A549 (cell line): Measurements from ENCODE around the gene GNG7.

Experiments
- CTCF ChIP-seq: fragments of >200 bp; sonication (Bioruptor Twin); formaldehyde crosslinking; IDR thresholded peaks from 3 replicates; pipeline ENCODE4 v1.5.1; 2016
- ELK1 ChIP-seq: fragments of 150-350 bp; IDR thresholded peaks from 2 replicates; pipeline ENCODE4 v1.6.1; 2014; ENCODE audit warnings: low read depth, mild to moderate bottlenecking, low read length
- EP300 ChIP-seq, 2 experiments: fragments of >200 bp; sonication (Bioruptor Twin); formaldehyde crosslinking; IDR thresholded peaks; 2 replicates in 1 of 2; 3 replicates in 1 of 2; pipeline ENCODE4 v1.6.1; 2016 to 2017
- JUN ChIP-seq, 2 experiments: fragments of >200 bp; sonication (Bioruptor Twin); formaldehyde crosslinking; IDR thresholded peaks; 2 replicates in 1 of 2; 3 replicates in 1 of 2; pipeline ENCODE4 v1.6.1; 2016 to 2017
- REST ChIP-seq: fragments of 200-600 bp; sonication (generic); IDR thresholded peaks from 2 replicates; pipeline ENCODE4 v1.6.1; 2016; ENCODE audit warnings: antibody characterized with exemption, mild to moderate bottlenecking, moderate library complexity

GRCh38 chr19:2468596-2468995, 233.9 kb downstream of the GNG7 start:
- TF ChIP-seq REST (no peak), CTCF (no peak), EP300 (IDR thresholded peaks at IDR 0.05) (no peak), JUN (IDR thresholded peaks at IDR 0.05) (no peak), ELK1 (no peak)
